WTC11 (cell line): ENCODE measurements around the gene C12orf56. TPM values are rescaled to one million over a fixed set of nuclear protein-coding genes. Genes with fewer than 3 reads are reported as not detected.

Source experiments
- ATAC-seq: fragments of 200-7000 bp; cut with Tn5 transposase; 2 replicates; pipeline ENCODE4 v1.10.0; 2021; ENCODE audit warnings: mild to moderate bottlenecking, moderate library complexity
- CTCF ChIA-PET: fragments of 300-600 bp; sonication (Branson Sonifier 250); formaldehyde crosslinking; loops from one replicate; lab custom pipeline; 2021; ENCODE audit warnings: antibody characterized with exemption; lab: Charles Lee
- POLR2A ChIA-PET: fragments of 350-600 bp; sonication (Branson Sonifier 250); formaldehyde crosslinking; loops from one replicate; lab custom pipeline; 2021; ENCODE audit warnings: antibody characterized with exemption; lab: Charles Lee
- DNase-seq: peaks from one replicate; pipeline ENCODE4 v3.0.0; 2021; ENCODE audit warnings: low spot score
- H3K27ac Mint-ChIP-seq: 2 replicates; pipeline ENCODE4 v1.8.0; 2021; ENCODE audit warnings: mixed read lengths
- H3K27me3 Mint-ChIP-seq: 2 replicates; pipeline ENCODE4 v1.8.0; 2021; ENCODE audit warnings: low read depth, mild to moderate bottlenecking, moderate library complexity, mixed read lengths
- H3K36me3 Mint-ChIP-seq: 2 replicates; pipeline ENCODE4 v1.8.0; 2021; ENCODE audit warnings: mixed read lengths
- H3K4me1 Mint-ChIP-seq: 2 replicates; pipeline ENCODE4 v1.8.0; 2022; ENCODE audit warnings: mixed read lengths
- H3K4me3 Mint-ChIP-seq: 2 replicates; pipeline ENCODE4 v1.8.0; 2021; ENCODE audit warnings: mild to moderate bottlenecking, moderate library complexity, mixed read lengths
- H3K9me3 Mint-ChIP-seq: 2 replicates; pipeline ENCODE4 v1.8.0; 2021; ENCODE audit warnings: mixed read lengths
- ATF1 ChIP-seq: sonication (generic); formaldehyde crosslinking; IDR thresholded peaks from 2 replicates; pipeline ENCODE4 v1.8.1; 2023; ENCODE audit warnings: mild to moderate bottlenecking, moderate library complexity, missing genetic modification reagents
- CREB1 ChIP-seq: sonication (generic); formaldehyde crosslinking; IDR thresholded peaks from 2 replicates; pipeline ENCODE4 v1.8.0; 2023; ENCODE audit warnings: mild to moderate bottlenecking, missing genetic modification reagents
- CREM ChIP-seq: sonication (generic); formaldehyde crosslinking; IDR thresholded peaks from 2 replicates; pipeline ENCODE4 v1.8.1; 2022; ENCODE audit warnings: mild to moderate bottlenecking, missing genetic modification reagents, moderate library complexity
- ETV6 ChIP-seq: sonication (generic); formaldehyde crosslinking; IDR thresholded peaks from 2 replicates; pipeline ENCODE4 v1.8.1; 2022; ENCODE audit warnings: mild to moderate bottlenecking, missing genetic modification reagents
- GABPB1 ChIP-seq: sonication (generic); formaldehyde crosslinking; IDR thresholded peaks from 2 replicates; pipeline ENCODE4 v1.8.1; 2023; ENCODE audit warnings: mild to moderate bottlenecking, missing genetic modification reagents
- GRHL2 ChIP-seq: fragments of 250-450 bp; sonication (Bioruptor Pico); IDR thresholded peaks from 2 replicates; pipeline ENCODE4 v1.8.0; 2022; ENCODE audit warnings: mild to moderate bottlenecking, moderate library complexity; ENCODE audit not compliant: insufficient replicate concordance, severe bottlenecking
- HMGA2 ChIP-seq: fragments of 250-450 bp; sonication (Bioruptor Pico); IDR thresholded peaks from 2 replicates; pipeline ENCODE4 v1.4.0; 2021; ENCODE audit warnings: mild to moderate bottlenecking, moderate library complexity
- JAZF1 ChIP-seq: fragments of 250-450 bp; sonication (Bioruptor Pico); IDR thresholded peaks from 2 replicates; pipeline ENCODE4 v1.9.0; 2021; ENCODE audit warnings: moderate library complexity, mild to moderate bottlenecking, inconsistent platforms
- NR2C2 ChIP-seq: sonication (generic); formaldehyde crosslinking; IDR thresholded peaks from 2 replicates; pipeline ENCODE4 v1.8.0; 2022; ENCODE audit warnings: mild to moderate bottlenecking, missing genetic modification reagents
- SOX15 ChIP-seq: fragments of 250-450 bp; sonication (Bioruptor Pico); IDR thresholded peaks from 2 replicates; pipeline ENCODE4 v1.9.0; 2021; ENCODE audit warnings: mild to moderate bottlenecking
- SP1 ChIP-seq: sonication (generic); formaldehyde crosslinking; conservative IDR thresholded peaks from 2 replicates; pipeline ENCODE4 v1.8.1; 2022; ENCODE audit warnings: missing genetic modification reagents
- TEAD1 ChIP-seq: sonication (generic); formaldehyde crosslinking; IDR thresholded peaks from 2 replicates; pipeline ENCODE4 v1.8.0; 2022; ENCODE audit warnings: mild to moderate bottlenecking, missing genetic modification reagents
- ZNF232 ChIP-seq: sonication (generic); formaldehyde crosslinking; IDR thresholded peaks from 2 replicates; pipeline ENCODE4 v1.8.0; 2022; ENCODE audit warnings: mild to moderate bottlenecking, missing genetic modification reagents
- ZNF317 ChIP-seq: sonication (generic); formaldehyde crosslinking; IDR thresholded peaks from 2 replicates; pipeline ENCODE4 v1.8.1; 2023; ENCODE audit warnings: low read depth, mild to moderate bottlenecking, moderate library complexity, missing genetic modification reagents, borderline replicate concordance
- total RNA-seq: library from RNA; stranded (reverse); gene quantifications from 3 replicates; pipeline ENCODE4 v1.2.3, GENCODE V29; 2021
- TF ChIP-seq, protein P1 (sequence below): sonication (generic); formaldehyde crosslinking; IDR thresholded peaks from 2 replicates; pipeline ENCODE4 v1.8.1; 2023; ENCODE audit warnings: mild to moderate bottlenecking, missing genetic modification reagents, moderate library complexity
- TF ChIP-seq, protein P2 (sequence below): sonication (generic); formaldehyde crosslinking; IDR thresholded peaks from 2 replicates; pipeline ENCODE4 v1.8.0; 2022; ENCODE audit warnings: mild to moderate bottlenecking, missing genetic modification reagents
- TF ChIP-seq, protein P3 (sequence below): sonication (generic); formaldehyde crosslinking; IDR thresholded peaks from 2 replicates; pipeline ENCODE4 v1.8.1; 2023; ENCODE audit warnings: mild to moderate bottlenecking, missing genetic modification reagents, moderate library complexity
- TF ChIP-seq, protein P4 (sequence below): sonication (generic); formaldehyde crosslinking; IDR thresholded peaks from 2 replicates; pipeline ENCODE4 v1.8.0; 2023; ENCODE audit warnings: mild to moderate bottlenecking, missing genetic modification reagents
- TF ChIP-seq, protein P5 (sequence below): sonication (generic); formaldehyde crosslinking; IDR thresholded peaks from 2 replicates; pipeline ENCODE4 v1.8.1; 2023; ENCODE audit warnings: mild to moderate bottlenecking, missing genetic modification reagents
- TF ChIP-seq, protein P6 (sequence below): sonication (generic); formaldehyde crosslinking; IDR thresholded peaks from 2 replicates; pipeline ENCODE4 v1.8.1; 2022; ENCODE audit warnings: mild to moderate bottlenecking, moderate library complexity, missing genetic modification reagents

Gene C12orf56
- total RNA-seq, 1 experiment from 2014 or later: 2.5 TPM

DNA sequence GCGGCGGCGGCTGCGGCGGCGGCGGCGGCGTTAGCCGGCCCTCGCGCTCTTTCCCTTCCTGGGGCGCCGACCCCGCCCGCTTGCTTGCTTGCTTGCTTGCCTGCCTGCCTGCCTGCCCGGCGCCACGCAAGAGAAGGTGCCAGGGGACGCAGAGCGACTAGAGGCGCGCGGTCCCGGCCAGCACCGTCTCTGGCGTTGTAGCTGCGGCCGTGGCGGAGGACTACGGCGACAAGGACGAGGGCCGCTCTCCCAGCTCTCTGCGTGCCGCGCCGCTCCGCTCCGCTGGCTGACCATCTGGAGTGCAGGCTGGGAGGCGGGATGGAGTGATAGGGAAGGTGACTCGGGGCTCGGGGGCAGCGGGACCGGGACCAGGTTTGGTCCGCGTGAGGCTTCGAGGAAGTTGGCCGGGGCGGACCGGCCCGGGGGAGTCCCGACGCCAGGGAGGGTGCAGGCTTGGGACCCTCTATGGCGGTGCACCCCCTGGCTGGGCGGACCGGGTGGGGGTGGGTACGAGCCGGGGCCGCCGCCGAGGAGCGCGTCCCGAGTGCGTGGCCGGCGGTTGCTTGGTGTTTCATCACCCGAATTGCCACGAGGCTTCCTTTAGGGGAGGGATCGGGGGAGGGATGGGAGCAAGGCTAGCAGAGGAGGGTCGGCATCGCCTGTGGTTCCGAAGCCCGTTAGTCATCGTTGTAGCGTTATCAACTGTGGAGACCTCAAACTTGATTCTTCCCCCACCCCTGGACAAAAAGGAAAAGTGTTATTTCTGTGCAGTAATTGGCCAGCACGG is 14.1 kb upstream of the C12orf56 start (continued):
- TF ChIP-seq CREB1 (CRISPR knock-in tag) (peak; percentile 70; the same call in 1 of the 2 replicates), GRHL2 (CRISPR knock-in tag) (no peak), ATF1 (CRISPR knock-in tag) (no peak), ZNF317 (CRISPR knock-in tag) (0 out of 2 replicates have a peak, but pooled peaks have one; percentile 9), ZNF232 (peak; percentile 36; the same call in 1 of the 2 replicates), SOX15 (CRISPR knock-in tag) (0 out of 2 replicates have a peak, but pooled peaks have one; percentile 30)
- TF ChIP-seq, protein P1, sequence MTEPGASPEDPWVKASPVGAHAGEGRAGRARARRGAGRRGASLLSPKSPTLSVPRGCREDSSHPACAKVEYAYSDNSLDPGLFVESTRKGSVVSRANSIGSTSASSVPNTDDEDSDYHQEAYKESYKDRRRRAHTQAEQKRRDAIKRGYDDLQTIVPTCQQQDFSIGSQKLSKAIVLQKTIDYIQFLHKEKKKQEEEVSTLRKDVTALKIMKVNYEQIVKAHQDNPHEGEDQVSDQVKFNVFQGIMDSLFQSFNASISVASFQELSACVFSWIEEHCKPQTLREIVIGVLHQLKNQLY (CRISPR knock-in tag): 0 out of 2 replicates have a peak, but pooled peaks have one; percentile 25
- TF ChIP-seq, protein P2, sequence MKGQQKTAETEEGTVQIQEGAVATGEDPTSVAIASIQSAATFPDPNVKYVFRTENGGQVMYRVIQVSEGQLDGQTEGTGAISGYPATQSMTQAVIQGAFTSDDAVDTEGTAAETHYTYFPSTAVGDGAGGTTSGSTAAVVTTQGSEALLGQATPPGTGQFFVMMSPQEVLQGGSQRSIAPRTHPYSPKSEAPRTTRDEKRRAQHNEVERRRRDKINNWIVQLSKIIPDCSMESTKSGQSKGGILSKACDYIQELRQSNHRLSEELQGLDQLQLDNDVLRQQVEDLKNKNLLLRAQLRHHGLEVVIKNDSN (CRISPR knock-in tag): peak; percentile 23; the same call in 1 of the 2 replicates

DNA sequence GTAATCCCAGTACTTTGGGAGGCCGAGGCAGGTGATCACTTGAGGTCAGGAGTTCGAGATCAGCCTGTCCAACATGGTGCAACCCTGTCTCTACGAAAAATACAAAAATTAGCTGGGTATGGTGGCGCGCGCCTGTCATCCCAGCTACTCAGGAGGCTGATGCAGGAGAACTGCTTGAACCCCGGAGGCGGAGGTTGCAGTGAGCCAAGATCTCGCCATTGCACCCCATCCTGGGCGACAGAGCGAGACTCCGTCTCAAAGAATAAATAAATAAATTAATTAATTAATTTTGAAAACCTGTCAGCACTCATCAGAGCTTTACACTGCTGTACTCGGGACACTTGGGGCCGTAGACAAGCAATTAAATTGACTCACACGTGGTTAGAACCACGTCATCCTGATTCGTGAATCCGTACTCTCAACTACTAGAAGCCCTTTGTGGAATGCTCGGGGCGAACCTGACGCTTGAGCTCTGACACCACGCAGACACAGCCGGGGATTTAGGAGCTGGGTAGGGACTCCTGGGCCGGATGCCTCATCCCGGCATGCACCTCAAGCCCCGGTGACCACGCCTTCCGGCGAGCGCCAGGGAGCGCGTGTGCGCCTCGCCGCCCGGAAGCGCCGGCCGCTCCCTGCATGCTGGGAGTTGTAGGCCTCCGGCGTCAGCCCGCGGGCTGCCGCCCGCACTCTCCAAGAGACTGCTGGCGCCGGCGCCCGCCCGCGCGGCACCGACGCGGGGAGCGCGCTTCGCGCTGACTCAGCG is 13.3 kb upstream of the C12orf56 start, which contains the start of gene XPOT:
Gene XPOT (plus strand): TSS at position 686 of the 763 bp plus-strand sequence. CDS start 5,644 bp downstream, outside the sequence.
- ATAC-seq (peak; percentile 91), DNase-seq (peak; percentile 93)
- peak within 1 kb of the TSS; percentile 98 for H3K27ac Mint-ChIP-seq
- CTCF ChIA-PET: interaction anchor here (0.7 to 1.6 kb wide), 4 partner anchors 13 to 132 kb away, joined by 3 to 8 read pairs (median 4); partner anchors contain the start of gene C12orf56
- peaks cover 47% of the 10 kb centered on the region for H3K4me1 Mint-ChIP-seq
- POLR2A ChIA-PET: interaction anchor here (0.6 to 1.5 kb wide), 5 partner anchors 47 to 570 kb away, joined by 3 to 6 read pairs (median 3); no protein-coding TSS in a partner anchor
- H3K4me3 Mint-ChIP-seq: peak within 1 kb of the TSS; percentile 95
- no peaks in the 10 kb centered on the region for H3K27me3 Mint-ChIP-seq
- H3K9me3 Mint-ChIP-seq: no peaks in the 10 kb centered on the region
- TF ChIP-seq SP1 (CRISPR knock-in tag): peak; percentile 82
- no peak for TF ChIP-seq ZNF232
- TF ChIP-seq NR2C2: no peak
- TF ChIP-seq, protein P3, sequence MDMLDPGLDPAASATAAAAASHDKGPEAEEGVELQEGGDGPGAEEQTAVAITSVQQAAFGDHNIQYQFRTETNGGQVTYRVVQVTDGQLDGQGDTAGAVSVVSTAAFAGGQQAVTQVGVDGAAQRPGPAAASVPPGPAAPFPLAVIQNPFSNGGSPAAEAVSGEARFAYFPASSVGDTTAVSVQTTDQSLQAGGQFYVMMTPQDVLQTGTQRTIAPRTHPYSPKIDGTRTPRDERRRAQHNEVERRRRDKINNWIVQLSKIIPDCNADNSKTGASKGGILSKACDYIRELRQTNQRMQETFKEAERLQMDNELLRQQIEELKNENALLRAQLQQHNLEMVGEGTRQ (CRISPR knock-in tag): peak; percentile 74
- TF ChIP-seq, protein P4, sequence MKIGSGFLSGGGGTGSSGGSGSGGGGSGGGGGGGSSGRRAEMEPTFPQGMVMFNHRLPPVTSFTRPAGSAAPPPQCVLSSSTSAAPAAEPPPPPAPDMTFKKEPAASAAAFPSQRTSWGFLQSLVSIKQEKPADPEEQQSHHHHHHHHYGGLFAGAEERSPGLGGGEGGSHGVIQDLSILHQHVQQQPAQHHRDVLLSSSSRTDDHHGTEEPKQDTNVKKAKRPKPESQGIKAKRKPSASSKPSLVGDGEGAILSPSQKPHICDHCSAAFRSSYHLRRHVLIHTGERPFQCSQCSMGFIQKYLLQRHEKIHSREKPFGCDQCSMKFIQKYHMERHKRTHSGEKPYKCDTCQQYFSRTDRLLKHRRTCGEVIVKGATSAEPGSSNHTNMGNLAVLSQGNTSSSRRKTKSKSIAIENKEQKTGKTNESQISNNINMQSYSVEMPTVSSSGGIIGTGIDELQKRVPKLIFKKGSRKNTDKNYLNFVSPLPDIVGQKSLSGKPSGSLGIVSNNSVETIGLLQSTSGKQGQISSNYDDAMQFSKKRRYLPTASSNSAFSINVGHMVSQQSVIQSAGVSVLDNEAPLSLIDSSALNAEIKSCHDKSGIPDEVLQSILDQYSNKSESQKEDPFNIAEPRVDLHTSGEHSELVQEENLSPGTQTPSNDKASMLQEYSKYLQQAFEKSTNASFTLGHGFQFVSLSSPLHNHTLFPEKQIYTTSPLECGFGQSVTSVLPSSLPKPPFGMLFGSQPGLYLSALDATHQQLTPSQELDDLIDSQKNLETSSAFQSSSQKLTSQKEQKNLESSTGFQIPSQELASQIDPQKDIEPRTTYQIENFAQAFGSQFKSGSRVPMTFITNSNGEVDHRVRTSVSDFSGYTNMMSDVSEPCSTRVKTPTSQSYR (CRISPR knock-in tag): no peak
- TF ChIP-seq, protein P2 (CRISPR knock-in tag): peak; percentile 44; the same call in 1 of the 2 replicates
- 0 out of 2 replicates have a peak, but pooled peaks have one; percentile 7 for TF ChIP-seq TEAD1
- TF ChIP-seq JAZF1 (CRISPR knock-in tag): no peak
- TF ChIP-seq, protein P5, sequence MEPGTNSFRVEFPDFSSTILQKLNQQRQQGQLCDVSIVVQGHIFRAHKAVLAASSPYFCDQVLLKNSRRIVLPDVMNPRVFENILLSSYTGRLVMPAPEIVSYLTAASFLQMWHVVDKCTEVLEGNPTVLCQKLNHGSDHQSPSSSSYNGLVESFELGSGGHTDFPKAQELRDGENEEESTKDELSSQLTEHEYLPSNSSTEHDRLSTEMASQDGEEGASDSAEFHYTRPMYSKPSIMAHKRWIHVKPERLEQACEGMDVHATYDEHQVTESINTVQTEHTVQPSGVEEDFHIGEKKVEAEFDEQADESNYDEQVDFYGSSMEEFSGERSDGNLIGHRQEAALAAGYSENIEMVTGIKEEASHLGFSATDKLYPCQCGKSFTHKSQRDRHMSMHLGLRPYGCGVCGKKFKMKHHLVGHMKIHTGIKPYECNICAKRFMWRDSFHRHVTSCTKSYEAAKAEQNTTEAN (CRISPR knock-in tag): no peak
- TF ChIP-seq CREM (CRISPR knock-in tag): 0 out of 2 replicates have a peak, but pooled peaks have one; percentile 68
- 0 out of 2 replicates have a peak, but pooled peaks have one; percentile 42 for TF ChIP-seq HMGA2
- TF ChIP-seq, protein P6, sequence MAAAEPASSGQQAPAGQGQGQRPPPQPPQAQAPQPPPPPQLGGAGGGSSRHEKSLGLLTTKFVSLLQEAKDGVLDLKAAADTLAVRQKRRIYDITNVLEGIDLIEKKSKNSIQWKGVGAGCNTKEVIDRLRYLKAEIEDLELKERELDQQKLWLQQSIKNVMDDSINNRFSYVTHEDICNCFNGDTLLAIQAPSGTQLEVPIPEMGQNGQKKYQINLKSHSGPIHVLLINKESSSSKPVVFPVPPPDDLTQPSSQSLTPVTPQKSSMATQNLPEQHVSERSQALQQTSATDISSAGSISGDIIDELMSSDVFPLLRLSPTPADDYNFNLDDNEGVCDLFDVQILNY (CRISPR knock-in tag): 0 out of 2 replicates have a peak, but pooled peaks have one; percentile 13
- 0 out of 2 replicates have a peak, but pooled peaks have one; percentile 7 for TF ChIP-seq ETV6 (CRISPR knock-in tag)
- peak; percentile 76 for TF ChIP-seq GABPB1 (CRISPR knock-in tag)
- H3K36me3 Mint-ChIP-seq: no peaks in the 10 kb centered on the region
